Activated naive CD8-positive, alpha-beta T cell treated with anti-CD3 and anti-CD28 coated beads, Interleukin-2, amount 10 ng/mL, durations not matched to agents 7 days and 5 days (primary cell): Measurements from ENCODE around the gene ACOT7. TPM values are rescaled to one million over a fixed set of nuclear protein-coding genes. Genes with fewer than 3 reads are reported as not detected.

Source experiments
- ATAC-seq: fragments of 150-1000 bp; cut with Tn5 transposase; one replicate; pipeline ENCODE4 v1.10.0; 2021; ENCODE audit warnings: low read depth, moderate library complexity
- POLR2A ChIA-PET: fragments of 350-600 bp; sonication (Branson Sonifier 250); formaldehyde crosslinking; loops from one replicate; lab custom pipeline; 2021; ENCODE audit warnings: antibody characterized with exemption; lab: Charles Lee
- DNase-seq: peaks from one replicate; pipeline ENCODE4 v3.0.0; 2021
- H3K27ac Mint-ChIP-seq: one replicate; pipeline ENCODE4 v1.8.0; 2022; ENCODE audit warnings: mild to moderate bottlenecking, mixed read lengths
- H3K27me3 Mint-ChIP-seq: one replicate; pipeline ENCODE4 v1.8.0; 2022; ENCODE audit warnings: mild to moderate bottlenecking, moderate library complexity, mixed read lengths
- H3K36me3 Mint-ChIP-seq: one replicate; pipeline ENCODE4 v1.8.0; 2021; ENCODE audit warnings: mild to moderate bottlenecking, mixed read lengths
- H3K4me1 Mint-ChIP-seq: one replicate; pipeline ENCODE4 v1.8.0; 2021; ENCODE audit warnings: mixed read lengths
- H3K4me3 Mint-ChIP-seq: one replicate; pipeline ENCODE4 v1.8.0; 2022; ENCODE audit warnings: mild to moderate bottlenecking, moderate library complexity, mixed read lengths
- H3K9me3 Mint-ChIP-seq: one replicate; pipeline ENCODE4 v1.8.0; 2021; ENCODE audit warnings: mixed read lengths
- total RNA-seq, 2 experiments: library from RNA; stranded (reverse); gene quantifications; one replicate each; pipeline ENCODE4 v1.2.3, GENCODE V29; 2021

Gene ACOT7
- total RNA-seq, 2 experiments from 2014 or later = 43.9 to 52.8 TPM

- no peaks in the 10 kb centered on the region for H3K9me3 Mint-ChIP-seq
- POLR2A ChIA-PET = interaction anchor here (0.5 to 0.6 kb wide), 2 partner anchors 81 to 110 kb away, joined by 3 to 4 read pairs; no protein-coding TSS in a partner anchor
Measured at GRCh38 chr1:6331543-6332273, 61.9 kb downstream of the ACOT7 start.

GRCh38 chr1:6330410-6330911, 63.1 kb downstream of the ACOT7 start:
- Mint-ChIP-seq H3K4me1 (peaks cover 1% of the 10 kb centered on the region), H3K9me3 (no peaks in the 10 kb centered on the region), H3K4me3 (no peak overlapping the region), H3K27ac (no peak overlapping the region), H3K36me3 (peaks cover 3% of the 10 kb centered on the region), H3K27me3 (no peaks in the 10 kb centered on the region)
- ATAC-seq (no peak), DNase-seq (no peak)
- POLR2A ChIA-PET = no interaction called here

More at GRCh38 chr1:6331543-6332273, 61.9 kb downstream of the ACOT7 start:
- H3K4me3 Mint-ChIP-seq = no peak overlapping the region
- H3K27ac Mint-ChIP-seq = no peak overlapping the region
- no peak for ATAC-seq
- H3K36me3 Mint-ChIP-seq = no peaks in the 10 kb centered on the region
- DNase-seq = no peak
- no peaks in the 10 kb centered on the region for H3K27me3 Mint-ChIP-seq
- no peaks in the 10 kb centered on the region for H3K4me1 Mint-ChIP-seq

- Mint-ChIP-seq H3K27ac (no peak overlapping the region), H3K27me3 (no peaks in the 10 kb centered on the region), H3K9me3 (no peaks in the 10 kb centered on the region), H3K36me3 (peaks cover 3% of the 10 kb centered on the region), H3K4me1 (peaks cover 2% of the 10 kb centered on the region), H3K4me3 (no peak overlapping the region)
- no peak for DNase-seq
- no peak for ATAC-seq
- POLR2A ChIA-PET = no interaction called here
Measured at GRCh38 chr1:6329851-6330250, 63.7 kb downstream of the ACOT7 start.

- no peak for DNase-seq
- Mint-ChIP-seq H3K4me1 (peaks cover 2% of the 10 kb centered on the region), H3K36me3 (peaks cover 6% of the 10 kb centered on the region), H3K4me3 (no peak overlapping the region), H3K27me3 (no peaks in the 10 kb centered on the region), H3K9me3 (no peaks in the 10 kb centered on the region), H3K27ac (no peak overlapping the region)
- ATAC-seq = no peak
- POLR2A ChIA-PET = no interaction called here
Measured at GRCh38 chr1:6329396-6329795, 64.2 kb downstream of the ACOT7 start.

GRCh38 chr1:6328696-6329095, 64.9 kb downstream of the ACOT7 start:
- Mint-ChIP-seq H3K27me3 (no peaks in the 10 kb centered on the region), H3K36me3 (peaks cover 6% of the 10 kb centered on the region)
- DNase-seq = no peak

GRCh38 chr1:6328091-6328490, 65.5 kb downstream of the ACOT7 start:
- H3K4me3 Mint-ChIP-seq = no peak overlapping the region
- H3K9me3 Mint-ChIP-seq = no peaks in the 10 kb centered on the region
- no peak for DNase-seq
- H3K4me1 Mint-ChIP-seq = peaks cover 2% of the 10 kb centered on the region
- peaks cover 6% of the 10 kb centered on the region for H3K36me3 Mint-ChIP-seq
- no peak for ATAC-seq
- POLR2A ChIA-PET = no interaction called here
- H3K27ac Mint-ChIP-seq = no peak overlapping the region
- no peaks in the 10 kb centered on the region for H3K27me3 Mint-ChIP-seq

More at GRCh38 chr1:6328696-6329095, 64.9 kb downstream of the ACOT7 start:
- no peak overlapping the region for H3K27ac Mint-ChIP-seq
- POLR2A ChIA-PET = no interaction called here
- no peaks in the 10 kb centered on the region for H3K9me3 Mint-ChIP-seq
- H3K4me1 Mint-ChIP-seq = peaks cover 2% of the 10 kb centered on the region
- no peak overlapping the region for H3K4me3 Mint-ChIP-seq
- no peak for ATAC-seq

- peaks cover 6% of the 10 kb centered on the region for H3K36me3 Mint-ChIP-seq
- H3K27ac Mint-ChIP-seq = no peak overlapping the region
- H3K4me1 Mint-ChIP-seq = peaks cover 2% of the 10 kb centered on the region
Measured at GRCh38 chr1:6325482-6325881, 68.1 kb downstream of the ACOT7 start.

GRCh38 chr1:6322161-6322560, 71.4 kb downstream of the ACOT7 start:
- no peak for ATAC-seq
- peaks cover 2% of the 10 kb centered on the region for H3K4me1 Mint-ChIP-seq
- POLR2A ChIA-PET = no interaction called here

More at GRCh38 chr1:6325482-6325881, 68.1 kb downstream of the ACOT7 start:
- POLR2A ChIA-PET = no interaction called here
- no peak for ATAC-seq
- no peak overlapping the region for H3K4me3 Mint-ChIP-seq
- DNase-seq = no peak
- no peaks in the 10 kb centered on the region for H3K27me3 Mint-ChIP-seq
- no peaks in the 10 kb centered on the region for H3K9me3 Mint-ChIP-seq

GRCh38 chr1:6321205-6321604, 72.4 kb downstream of the ACOT7 start:
- POLR2A ChIA-PET = no interaction called here
- Mint-ChIP-seq H3K27ac (no peak overlapping the region), H3K36me3 (peaks cover 6% of the 10 kb centered on the region), H3K4me3 (no peak overlapping the region), H3K9me3 (no peaks in the 10 kb centered on the region), H3K4me1 (peaks cover 2% of the 10 kb centered on the region), H3K27me3 (no peaks in the 10 kb centered on the region)
- DNase-seq (no peak), ATAC-seq (no peak)

More at GRCh38 chr1:6322161-6322560, 71.4 kb downstream of the ACOT7 start:
- Mint-ChIP-seq H3K27me3 (no peaks in the 10 kb centered on the region), H3K9me3 (no peaks in the 10 kb centered on the region), H3K36me3 (peaks cover 6% of the 10 kb centered on the region), H3K27ac (no peak overlapping the region), H3K4me3 (no peak overlapping the region)
- DNase-seq = no peak

GRCh38 chr1:6317098-6317760, 76.3 kb downstream of the ACOT7 start:
- POLR2A ChIA-PET = no interaction called here
- H3K36me3 Mint-ChIP-seq = peaks cover 11% of the 10 kb centered on the region
- no peak overlapping the region for H3K4me3 Mint-ChIP-seq
- H3K4me1 Mint-ChIP-seq = no peaks in the 10 kb centered on the region
- H3K27ac Mint-ChIP-seq = no peak overlapping the region
- no peaks in the 10 kb centered on the region for H3K27me3 Mint-ChIP-seq
- H3K9me3 Mint-ChIP-seq = no peaks in the 10 kb centered on the region
- ATAC-seq (no peak), DNase-seq (no peak)

- ATAC-seq (no peak), DNase-seq (no peak)
- Mint-ChIP-seq H3K36me3 (peaks cover 11% of the 10 kb centered on the region), H3K9me3 (no peaks in the 10 kb centered on the region), H3K4me3 (no peak overlapping the region), H3K4me1 (no peaks in the 10 kb centered on the region), H3K27me3 (no peaks in the 10 kb centered on the region), H3K27ac (no peak overlapping the region)
- POLR2A ChIA-PET = no interaction called here
Measured at GRCh38 chr1:6316240-6317097, 77.1 kb downstream of the ACOT7 start.

- Mint-ChIP-seq H3K27me3 (no peaks in the 10 kb centered on the region), H3K36me3 (peaks cover 16% of the 10 kb centered on the region), H3K4me3 (no peak overlapping the region), H3K27ac (no peak overlapping the region), H3K9me3 (no peaks in the 10 kb centered on the region), H3K4me1 (no peaks in the 10 kb centered on the region)
- ATAC-seq = no peak
- DNase-seq = no peak
- POLR2A ChIA-PET = no interaction called here
Measured at GRCh38 chr1:6314503-6314902, 79.1 kb downstream of the ACOT7 start.
